ENCODE results near the gene INTS2.
A peak's percentile ranks its signal among the peaks of the same experiment; 100 is the strongest.

The INTS2 gene

GRCh38 chr17:61849674-61850073 lies 78.1 kb downstream of the INTS2 start:
- peaks cover 27% of the 10 kb centered on the region for H3K36me3 Mint-ChIP-seq (ENCODE audit: low read depth)
- TF ChIP-seq, protein P1, sequence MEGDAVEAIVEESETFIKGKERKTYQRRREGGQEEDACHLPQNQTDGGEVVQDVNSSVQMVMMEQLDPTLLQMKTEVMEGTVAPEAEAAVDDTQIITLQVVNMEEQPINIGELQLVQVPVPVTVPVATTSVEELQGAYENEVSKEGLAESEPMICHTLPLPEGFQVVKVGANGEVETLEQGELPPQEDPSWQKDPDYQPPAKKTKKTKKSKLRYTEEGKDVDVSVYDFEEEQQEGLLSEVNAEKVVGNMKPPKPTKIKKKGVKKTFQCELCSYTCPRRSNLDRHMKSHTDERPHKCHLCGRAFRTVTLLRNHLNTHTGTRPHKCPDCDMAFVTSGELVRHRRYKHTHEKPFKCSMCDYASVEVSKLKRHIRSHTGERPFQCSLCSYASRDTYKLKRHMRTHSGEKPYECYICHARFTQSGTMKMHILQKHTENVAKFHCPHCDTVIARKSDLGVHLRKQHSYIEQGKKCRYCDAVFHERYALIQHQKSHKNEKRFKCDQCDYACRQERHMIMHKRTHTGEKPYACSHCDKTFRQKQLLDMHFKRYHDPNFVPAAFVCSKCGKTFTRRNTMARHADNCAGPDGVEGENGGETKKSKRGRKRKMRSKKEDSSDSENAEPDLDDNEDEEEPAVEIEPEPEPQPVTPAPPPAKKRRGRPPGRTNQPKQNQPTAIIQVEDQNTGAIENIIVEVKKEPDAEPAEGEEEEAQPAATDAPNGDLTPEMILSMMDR (IDR thresholded peaks at IDR 0.05; ENCODE audit: unreplicated experiment in 3 of 3), result no peak
- H3K9me3 Mint-ChIP-seq, result no peaks in the 10 kb centered on the region
- no peaks in the 10 kb centered on the region for H3K27me3 Mint-ChIP-seq (ENCODE audit: low read depth)
- H3K4me1 Mint-ChIP-seq, result peaks cover 6% of the 10 kb centered on the region
- H3K27ac Mint-ChIP-seq, result peak overlapping the region; percentile 58 to 91 (median 62)
- no peak overlapping the region for H3K4me3 Mint-ChIP-seq

GRCh38 chr17:61848896-61849295 lies 78.9 kb downstream of the INTS2 start:
- TF ChIP-seq, protein P1 (IDR thresholded peaks at IDR 0.05; ENCODE audit: unreplicated experiment in 3 of 3), result no peak

GRCh38 chr17:61848247-61848646 lies 79.5 kb downstream of the INTS2 start:
- no peak overlapping the region for H3K4me3 Mint-ChIP-seq
- H3K27ac Mint-ChIP-seq, result no peak overlapping the region
- H3K36me3 Mint-ChIP-seq (ENCODE audit: low read depth), result peaks cover 33% of the 10 kb centered on the region
- H3K27me3 Mint-ChIP-seq (ENCODE audit: low read depth), result no peaks in the 10 kb centered on the region
- peaks cover 6% of the 10 kb centered on the region for H3K4me1 Mint-ChIP-seq
- TF ChIP-seq, protein P1 (IDR thresholded peaks at IDR 0.05; ENCODE audit: unreplicated experiment in 3 of 3), result no peak
- no peaks in the 10 kb centered on the region for H3K9me3 Mint-ChIP-seq

More at GRCh38 chr17:61848896-61849295, 78.9 kb downstream of the INTS2 start:
- H3K27ac Mint-ChIP-seq, result no peak overlapping the region
- no peaks in the 10 kb centered on the region for H3K27me3 Mint-ChIP-seq (ENCODE audit: low read depth)
- no peaks in the 10 kb centered on the region for H3K9me3 Mint-ChIP-seq
- peaks cover 6% of the 10 kb centered on the region for H3K4me1 Mint-ChIP-seq
- no peak overlapping the region for H3K4me3 Mint-ChIP-seq
- peaks cover 28% of the 10 kb centered on the region for H3K36me3 Mint-ChIP-seq (ENCODE audit: low read depth)

DNA sequence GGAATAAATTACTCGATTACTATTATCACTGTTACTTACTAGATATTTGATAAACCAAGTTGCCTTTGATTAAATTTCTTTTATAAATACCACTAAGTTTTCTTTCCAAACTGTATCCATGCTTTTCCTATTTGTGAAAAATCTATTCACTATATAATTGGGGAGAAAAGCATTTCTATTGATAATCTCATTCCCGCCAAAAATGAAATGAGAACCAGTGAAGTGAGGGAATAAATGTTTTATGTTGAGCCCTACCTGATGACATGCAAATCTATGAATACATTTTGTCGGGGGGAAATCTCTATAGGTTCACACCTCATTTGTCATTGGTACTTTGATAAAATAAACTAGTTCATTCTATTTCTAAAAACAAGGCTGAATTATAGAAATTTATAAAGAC lies 80.1 kb downstream of the INTS2 start:
- Mint-ChIP-seq H3K4me3 (no peak overlapping the region), H3K27ac (no peak overlapping the region), H3K9me3 (no peaks in the 10 kb centered on the region), H3K36me3 (ENCODE audit: low read depth) (peaks cover 34% of the 10 kb centered on the region), H3K27me3 (ENCODE audit: low read depth) (no peaks in the 10 kb centered on the region), H3K4me1 (peaks cover 6% of the 10 kb centered on the region)
- TF ChIP-seq, protein P1 (IDR thresholded peaks at IDR 0.05; ENCODE audit: unreplicated experiment in 3 of 3), result no peak

DNA sequence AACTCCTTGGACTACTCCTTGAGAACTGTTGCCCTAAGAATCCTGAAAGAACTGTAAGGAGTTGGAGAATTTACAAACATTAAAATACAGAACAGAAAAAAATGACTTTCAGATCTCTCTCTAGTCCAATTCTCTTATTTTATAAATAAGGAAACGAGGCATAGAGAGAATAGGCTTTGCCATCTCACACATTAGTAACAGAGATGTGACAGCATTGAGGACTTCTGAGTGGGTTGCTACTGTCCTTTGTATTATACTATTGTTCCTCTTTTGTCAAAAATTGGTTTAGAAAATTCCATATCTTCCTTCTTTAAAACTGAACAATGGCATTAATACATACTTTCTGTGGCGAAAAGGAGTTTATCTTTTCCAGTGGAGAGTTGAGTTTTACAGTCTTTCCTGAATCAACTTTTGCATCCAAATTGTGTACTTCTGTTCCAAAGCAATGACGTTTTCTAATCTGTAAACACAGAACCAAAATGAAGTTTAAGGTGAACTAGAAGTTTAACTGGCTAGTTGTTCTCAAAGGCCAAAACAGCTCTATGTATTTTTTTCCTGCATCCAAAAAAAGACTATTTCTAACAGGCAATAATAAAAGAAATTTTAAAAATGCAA lies 80.9 kb downstream of the INTS2 start:
- TF ChIP-seq, protein P1 (IDR thresholded peaks at IDR 0.05; ENCODE audit: unreplicated experiment in 3 of 3), result no peak
- no peak overlapping the region for H3K27ac Mint-ChIP-seq
- H3K9me3 Mint-ChIP-seq, result no peaks in the 10 kb centered on the region
- no peak overlapping the region for H3K4me3 Mint-ChIP-seq
- peaks cover 6% of the 10 kb centered on the region for H3K4me1 Mint-ChIP-seq
- peaks cover 35% of the 10 kb centered on the region for H3K36me3 Mint-ChIP-seq (ENCODE audit: low read depth)
- no peaks in the 10 kb centered on the region for H3K27me3 Mint-ChIP-seq (ENCODE audit: low read depth)

GRCh38 chr17:61846088-61846487 lies 81.7 kb downstream of the INTS2 start:
- H3K36me3 Mint-ChIP-seq (ENCODE audit: low read depth), result peaks cover 36% of the 10 kb centered on the region
- TF ChIP-seq, protein P1 (IDR thresholded peaks at IDR 0.05; ENCODE audit: unreplicated experiment in 3 of 3), result no peak
- no peak overlapping the region for H3K4me3 Mint-ChIP-seq

More at GRCh38 chr17:61846088-61846487, 81.7 kb downstream of the INTS2 start:
- peaks cover 6% of the 10 kb centered on the region for H3K4me1 Mint-ChIP-seq
- no peak overlapping the region for H3K27ac Mint-ChIP-seq
- no peaks in the 10 kb centered on the region for H3K27me3 Mint-ChIP-seq (ENCODE audit: low read depth)
- no peaks in the 10 kb centered on the region for H3K9me3 Mint-ChIP-seq
